Cardiac muscle cell (in vitro differentiated cells and primary cell): ENCODE results near the gene IFRD2. TPM values are rescaled to one million over a fixed set of nuclear protein-coding genes. Genes with fewer than 3 reads are reported as not detected.

Experiments used
- DNase-seq, 2 donors: peaks; one replicate each; pipeline versions ENCODE4 v3.0.0 to v3.0.0-alpha.2; 2010 to 2017; ENCODE audit warnings: low read depth in 1 of 2, low spot score in 1 of 2
- H3K27ac ChIP-seq: fragments of 200-600 bp; sonication (generic); 2 replicates; pipeline ENCODE4 v1.5.1; 2016
- H3K27me3 ChIP-seq: fragments of 200-600 bp; sonication (generic); 2 replicates; pipeline ENCODE4 v1.6.0; 2016; ENCODE audit warnings: control low read depth
- H3K36me3 ChIP-seq: fragments of 200-600 bp; sonication (generic); 2 replicates; pipeline ENCODE4 v1.5.1; 2016; ENCODE audit warnings: control low read depth
- H3K4me1 ChIP-seq: fragments of 200-600 bp; sonication (generic); 2 replicates; pipeline ENCODE4 v1.8.1; 2017; ENCODE audit warnings: low read depth, mild to moderate bottlenecking, mixed run types
- H3K4me3 ChIP-seq: fragments of 200-600 bp; sonication (generic); 2 replicates; pipeline ENCODE4 v1.5.1; 2016; ENCODE audit warnings: mild to moderate bottlenecking
- H3K9me3 ChIP-seq: fragments of 200-600 bp; sonication (generic); 2 replicates; pipeline ENCODE4 v1.5.1; 2017; ENCODE audit warnings: low read depth, mild to moderate bottlenecking, control low read depth
- polyA plus RNA-seq: library from polyadenylated mRNA; unstranded; fragments of >200 nt; fragmentation: Nextera tagmentation; extraction: Ambion mirVana; gene quantifications from 2 replicates; pipeline ENCODE4 v1.2.1, GENCODE V29; 2016
- total RNA-seq: library from RNA; depleted of rRNA; stranded (reverse); fragments of >200 nt; gene quantifications from 2 replicates; pipeline ENCODE4 v1.2.3, GENCODE V29; 2016
- TF ChIP-seq, protein P1 (sequence below): IDR thresholded peaks from 2 replicates; pipeline ENCODE4 v1.5.1; 2012; ENCODE audit warnings: low read depth, mild to moderate bottlenecking, low read length

IFRD2 gene
- total and polyA plus RNA-seq, 2 experiments from 2014 or later: 61.0 to 110 TPM

DNA sequence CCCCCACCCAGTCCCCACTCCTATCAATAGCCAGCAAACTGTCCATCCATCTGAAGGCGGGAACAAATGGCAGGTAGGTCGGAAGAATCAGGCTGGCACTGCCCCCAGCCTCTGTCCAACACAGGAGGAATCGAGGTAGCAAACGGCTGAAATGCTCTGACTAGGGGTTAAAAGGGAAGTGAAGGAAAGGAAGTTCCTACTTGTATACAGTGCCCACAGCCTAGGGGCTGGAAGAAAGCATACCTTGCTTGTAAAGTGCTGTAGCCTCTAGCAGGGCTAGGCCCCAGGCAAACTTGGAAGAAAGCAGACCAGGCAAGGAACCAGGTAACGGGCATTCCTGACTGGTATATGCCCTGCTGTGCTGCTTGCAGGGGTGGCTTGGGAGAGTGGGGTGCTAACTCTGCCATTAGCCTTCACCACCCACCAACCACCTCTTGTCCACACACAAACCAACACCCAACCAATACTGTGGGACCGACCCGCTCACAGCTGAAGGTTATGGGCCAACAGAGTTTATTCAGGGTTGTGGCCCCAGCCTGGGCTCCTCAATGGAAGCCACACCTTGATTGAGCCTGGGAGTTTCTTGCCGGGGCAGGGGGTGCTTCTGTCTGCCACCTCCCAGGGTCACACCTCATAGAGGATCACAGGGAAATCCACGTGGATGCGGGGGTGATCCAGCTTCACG is 33.4 kb upstream of the IFRD2 start:
- TF ChIP-seq, protein P1, sequence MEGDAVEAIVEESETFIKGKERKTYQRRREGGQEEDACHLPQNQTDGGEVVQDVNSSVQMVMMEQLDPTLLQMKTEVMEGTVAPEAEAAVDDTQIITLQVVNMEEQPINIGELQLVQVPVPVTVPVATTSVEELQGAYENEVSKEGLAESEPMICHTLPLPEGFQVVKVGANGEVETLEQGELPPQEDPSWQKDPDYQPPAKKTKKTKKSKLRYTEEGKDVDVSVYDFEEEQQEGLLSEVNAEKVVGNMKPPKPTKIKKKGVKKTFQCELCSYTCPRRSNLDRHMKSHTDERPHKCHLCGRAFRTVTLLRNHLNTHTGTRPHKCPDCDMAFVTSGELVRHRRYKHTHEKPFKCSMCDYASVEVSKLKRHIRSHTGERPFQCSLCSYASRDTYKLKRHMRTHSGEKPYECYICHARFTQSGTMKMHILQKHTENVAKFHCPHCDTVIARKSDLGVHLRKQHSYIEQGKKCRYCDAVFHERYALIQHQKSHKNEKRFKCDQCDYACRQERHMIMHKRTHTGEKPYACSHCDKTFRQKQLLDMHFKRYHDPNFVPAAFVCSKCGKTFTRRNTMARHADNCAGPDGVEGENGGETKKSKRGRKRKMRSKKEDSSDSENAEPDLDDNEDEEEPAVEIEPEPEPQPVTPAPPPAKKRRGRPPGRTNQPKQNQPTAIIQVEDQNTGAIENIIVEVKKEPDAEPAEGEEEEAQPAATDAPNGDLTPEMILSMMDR: no peak
- Histone ChIP-seq H3K9me3 (no peaks in the 10 kb centered on the region), H3K4me1 (peaks cover 20% of the 10 kb centered on the region), H3K4me3 (no peak overlapping the region), H3K27ac (no peak overlapping the region), H3K36me3 (peaks cover 15% of the 10 kb centered on the region), H3K27me3 (no peaks in the 10 kb centered on the region)
- DNase-seq: no peak

DNA sequence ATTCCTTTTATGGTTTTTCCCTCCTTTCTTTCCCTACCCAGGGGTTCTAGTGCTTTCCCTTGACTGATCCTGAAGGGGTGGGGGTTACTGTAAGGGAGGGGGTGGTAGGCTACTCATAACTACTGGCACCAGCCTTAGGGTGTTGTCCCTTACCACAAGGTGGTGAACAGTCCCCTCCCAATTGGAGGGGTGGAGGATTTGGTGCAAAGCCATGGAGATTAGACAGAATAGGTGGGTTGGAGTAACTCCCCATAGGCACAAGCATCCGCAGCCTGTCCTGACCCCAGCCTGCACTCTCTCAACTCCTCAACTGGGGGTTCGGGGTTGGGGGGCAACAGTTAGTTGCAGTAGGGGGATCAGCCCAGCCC is 32.9 kb upstream of the IFRD2 start:
- Histone ChIP-seq H3K9me3 (no peaks in the 10 kb centered on the region), H3K27me3 (no peaks in the 10 kb centered on the region), H3K4me3 (no peak overlapping the region), H3K4me1 (peaks cover 23% of the 10 kb centered on the region), H3K27ac (no peak overlapping the region), H3K36me3 (peaks cover 10% of the 10 kb centered on the region)
- TF ChIP-seq, protein P1: no peak
- no peak for DNase-seq

DNA sequence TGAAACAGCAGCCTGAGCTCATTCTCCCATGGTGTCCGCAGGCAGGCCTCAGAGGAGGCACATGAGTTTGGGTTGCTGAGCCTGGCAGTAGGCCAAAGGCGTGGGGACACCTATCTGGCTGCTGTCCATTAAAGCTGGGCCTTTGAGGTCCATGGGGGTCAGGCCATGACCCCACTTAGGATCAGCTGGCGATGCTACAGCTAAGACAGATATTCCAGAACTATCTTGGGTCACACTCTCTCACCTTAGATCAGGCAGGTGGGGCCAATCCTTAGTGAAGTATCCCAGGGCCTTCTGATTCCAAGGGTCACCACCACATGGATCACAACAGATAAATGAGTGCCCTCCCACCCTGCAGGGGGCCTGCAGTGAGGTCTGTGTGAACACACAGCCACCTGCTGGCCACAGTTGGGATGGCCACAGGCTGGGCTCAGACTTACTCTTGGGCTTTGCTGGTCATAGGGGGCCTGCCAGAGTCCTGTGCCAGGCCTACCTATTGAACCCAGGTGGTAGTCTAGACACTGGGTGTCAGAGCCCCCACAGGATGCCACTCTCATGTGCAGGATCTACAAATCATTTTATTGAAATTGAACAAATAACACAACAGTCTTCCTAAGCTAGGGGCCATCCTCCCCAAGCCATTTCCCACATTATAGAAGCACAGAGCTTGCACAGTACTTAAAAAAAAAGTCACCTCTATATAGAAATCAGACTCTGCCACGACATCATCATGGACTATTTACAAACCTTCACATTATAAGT is 32.3 kb upstream of the IFRD2 start:
- Histone ChIP-seq H3K27me3 (no peaks in the 10 kb centered on the region), H3K36me3 (peaks cover 7% of the 10 kb centered on the region), H3K9me3 (no peaks in the 10 kb centered on the region), H3K4me3 (no peak overlapping the region), H3K4me1 (peaks cover 29% of the 10 kb centered on the region), H3K27ac (peak overlapping the region; percentile 32)
- peak; percentile 73 to 74 for DNase-seq
- TF ChIP-seq, protein P1: peak; percentile 88

DNA sequence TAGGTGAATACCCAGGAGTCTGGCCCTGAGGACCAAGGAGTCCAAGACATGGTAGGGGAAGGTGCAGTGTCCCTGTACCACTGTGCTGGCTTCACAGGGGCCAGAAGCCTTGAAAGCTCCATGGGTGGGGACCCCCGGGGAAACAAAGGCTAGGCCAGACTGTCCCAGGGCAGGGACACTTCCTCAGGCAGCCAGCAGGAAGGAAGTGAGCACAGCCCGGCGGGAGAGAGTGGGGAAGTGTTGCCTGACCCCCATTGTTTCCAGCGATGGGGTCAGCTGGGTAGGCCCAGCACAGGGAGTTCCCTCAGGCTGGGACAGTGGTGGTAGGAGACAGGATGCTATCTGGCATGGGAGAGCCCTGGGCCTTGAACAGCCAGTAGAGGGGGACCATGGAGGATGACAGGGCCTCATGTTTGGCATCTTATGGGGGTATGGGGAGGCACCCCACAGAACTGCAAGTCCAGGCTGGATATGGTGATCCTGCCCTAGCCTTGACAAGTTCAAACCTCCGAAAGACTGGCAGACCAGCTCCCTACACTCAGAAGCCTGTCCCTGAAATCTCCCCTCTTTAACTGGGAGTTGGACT is 31.5 kb upstream of the IFRD2 start:
- DNase-seq: no peak
- Histone ChIP-seq H3K4me3 (no peak overlapping the region), H3K27ac (peak overlapping the region; percentile 32), H3K27me3 (no peaks in the 10 kb centered on the region), H3K36me3 (peaks cover 11% of the 10 kb centered on the region), H3K9me3 (no peaks in the 10 kb centered on the region), H3K4me1 (peaks cover 31% of the 10 kb centered on the region)
- TF ChIP-seq, protein P1: no peak

DNA sequence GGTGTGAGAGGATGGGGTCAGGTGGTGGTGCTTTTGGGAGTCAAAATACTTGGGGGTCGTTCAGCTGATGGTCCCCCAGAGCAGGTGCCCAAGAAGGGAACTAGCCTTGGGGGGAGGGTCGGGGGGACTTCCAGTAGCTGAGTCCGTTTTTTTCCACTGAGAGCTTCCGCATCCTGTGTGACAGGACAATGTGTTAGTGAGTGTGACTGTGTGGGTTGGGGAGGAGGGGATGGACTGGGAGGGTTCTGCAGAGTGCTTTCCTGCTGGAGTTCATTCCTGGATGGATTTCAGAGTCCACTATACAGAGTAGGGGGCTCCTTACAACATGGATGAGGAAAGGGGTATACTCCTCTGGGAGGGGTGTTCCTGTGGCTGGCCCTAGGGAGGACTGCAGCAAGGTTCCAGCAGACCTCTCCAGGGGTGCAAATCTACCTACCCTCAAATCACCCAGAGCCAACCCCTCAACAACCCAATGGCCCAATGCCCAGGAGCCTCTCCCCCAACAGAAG is 30.9 kb upstream of the IFRD2 start:
- no peaks in the 10 kb centered on the region for H3K27me3 ChIP-seq
- TF ChIP-seq, protein P1: no peak
- no peak overlapping the region for H3K4me3 ChIP-seq
- H3K36me3 ChIP-seq: peaks cover 14% of the 10 kb centered on the region
- H3K4me1 ChIP-seq: peaks cover 31% of the 10 kb centered on the region
- peak in 1 of 2 donors; percentile 34 for DNase-seq
- no peaks in the 10 kb centered on the region for H3K9me3 ChIP-seq
- H3K27ac ChIP-seq: no peak overlapping the region
